ENCODE results near the gene TMC6.

Gene TMC6

DNA sequence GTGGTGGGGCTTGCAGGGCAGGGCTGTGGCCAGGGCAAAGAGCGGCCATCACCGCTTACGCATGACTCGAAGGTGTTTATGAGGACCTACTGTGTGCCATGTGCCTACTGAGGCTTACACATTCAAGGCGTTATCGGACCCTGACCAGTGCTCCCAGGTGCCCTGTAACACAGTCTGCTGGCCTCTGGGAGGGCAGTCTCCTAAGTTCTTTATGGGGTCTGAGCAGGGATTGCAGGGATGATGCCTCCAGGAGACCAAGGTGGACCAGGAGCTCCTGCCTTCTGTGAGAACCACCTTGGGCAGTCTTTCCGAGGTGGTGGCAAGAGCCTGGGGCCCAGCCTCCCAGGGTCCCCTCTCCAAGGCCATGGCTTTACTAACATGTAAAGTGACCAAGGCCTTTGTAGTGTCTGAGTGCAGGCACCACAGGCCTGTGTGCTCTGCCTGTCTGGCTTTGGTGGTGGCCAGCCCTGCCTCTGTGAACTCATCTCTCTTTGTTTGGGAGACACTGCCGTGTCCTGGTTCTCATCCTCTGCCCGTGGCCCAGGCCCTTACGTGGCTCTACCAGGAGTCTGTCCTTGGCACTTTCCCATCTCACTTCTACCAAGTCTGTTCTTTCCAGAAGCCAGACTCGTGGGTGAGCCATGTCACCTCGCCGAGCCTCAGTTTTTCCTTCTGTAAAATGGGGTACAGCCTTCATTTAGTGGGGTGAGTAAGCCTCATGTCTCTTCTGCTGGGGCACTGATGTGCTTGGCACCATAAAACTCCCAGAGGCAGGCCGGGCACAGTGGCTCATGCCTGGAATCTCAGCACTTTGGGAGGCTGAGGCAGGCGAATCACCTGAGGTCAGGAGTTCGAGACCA lies 36.4 kb upstream of the TMC6 start:
- Histone ChIP-seq H3K36me3 (ENCODE audit: control insufficient read depth, low read length) (peaks cover 11% of the 10 kb centered on the region), H3K4me2 (ENCODE audit: low read length) (no peak overlapping the region), H3K9me3 (ENCODE audit: control insufficient read depth, insufficient read depth, low read length) (no peaks in the 10 kb centered on the region), H3K79me2 (ENCODE audit: control insufficient read depth, low read length) (peaks cover 23% of the 10 kb centered on the region), H3K4me3 (ENCODE audit: low read length) (no peak overlapping the region), H3K27ac (ENCODE audit: low read depth, low read length) (no peak overlapping the region), H3F3A (ENCODE audit: control insufficient read depth, insufficient read depth) (peaks cover 2% of the 10 kb centered on the region), H3K9me2 (replicated peaks; ENCODE audit: control insufficient read depth, low read length) (no peaks in the 10 kb centered on the region), H3K27me3 (ENCODE audit: control insufficient read depth, low read length) (no peaks in the 10 kb centered on the region), H4K20me1 (ENCODE audit: control insufficient read depth, insufficient read depth, low read depth, low read length) (peaks cover 8% of the 10 kb centered on the region), H3K4me1 (ENCODE audit: control insufficient read depth, low read length) (peaks cover 49% of the 10 kb centered on the region)
- TF ChIP-seq EZH2phosphoT487 (IDR thresholded peaks at IDR 0.05; ENCODE audit: borderline replicate concordance, low read length) (no peak), CTCF (IDR thresholded peaks at IDR 0.05; ENCODE audit: low read depth, low read length, poor library complexity, severe bottlenecking) (no peak)

- Histone ChIP-seq H3F3A (ENCODE audit: control insufficient read depth, insufficient read depth) (peaks cover 5% of the 10 kb centered on the region), H3K9me2 (replicated peaks; ENCODE audit: control insufficient read depth, low read length) (no peaks in the 10 kb centered on the region), H3K9me3 (ENCODE audit: control insufficient read depth, insufficient read depth, low read length) (no peaks in the 10 kb centered on the region), H3K27me3 (ENCODE audit: control insufficient read depth, low read length) (no peaks in the 10 kb centered on the region), H4K20me1 (ENCODE audit: control insufficient read depth, insufficient read depth, low read depth, low read length) (peaks cover under 1% of the 10 kb centered on the region), H3K4me1 (ENCODE audit: control insufficient read depth, low read length) (peaks cover 49% of the 10 kb centered on the region), H3K79me2 (ENCODE audit: control insufficient read depth, low read length) (peaks cover 14% of the 10 kb centered on the region), H3K4me3 (ENCODE audit: low read length) (no peak overlapping the region), H3K36me3 (ENCODE audit: control insufficient read depth, low read length) (peaks cover 2% of the 10 kb centered on the region), H3K27ac (ENCODE audit: low read depth, low read length) (no peak overlapping the region), H3K4me2 (ENCODE audit: low read length) (no peak overlapping the region)
- no peak for TF ChIP-seq EZH2phosphoT487 (IDR thresholded peaks at IDR 0.05; ENCODE audit: borderline replicate concordance, low read length)
- TF ChIP-seq CTCF (IDR thresholded peaks at IDR 0.05; ENCODE audit: low read depth, low read length, poor library complexity, severe bottlenecking) = no peak
Measured at GRCh38 chr17:78163881-78164747, 35.6 kb upstream of the TMC6 start.

GRCh38 chr17:78159575-78160158 lies 31.1 kb upstream of the TMC6 start:
- Histone ChIP-seq H3K4me2 (ENCODE audit: low read length) (peak overlapping the region; percentile 54), H3K9me3 (ENCODE audit: control insufficient read depth, insufficient read depth, low read length) (no peaks in the 10 kb centered on the region), H3K4me3 (ENCODE audit: low read length) (peak overlapping the region; percentile 9), H3F3A (ENCODE audit: control insufficient read depth, insufficient read depth) (peaks cover 16% of the 10 kb centered on the region), H3K27ac (ENCODE audit: low read depth, low read length) (peak overlapping the region; percentile 0; the same call in 1 of the 2 replicates), H4K20me1 (ENCODE audit: control insufficient read depth, insufficient read depth, low read depth, low read length) (no peaks in the 10 kb centered on the region), H3K4me1 (ENCODE audit: control insufficient read depth, low read length) (peaks cover 78% of the 10 kb centered on the region), H3K36me3 (ENCODE audit: control insufficient read depth, low read length) (no peaks in the 10 kb centered on the region), H3K79me2 (ENCODE audit: control insufficient read depth, low read length) (no peaks in the 10 kb centered on the region), H3K27me3 (ENCODE audit: control insufficient read depth, low read length) (no peaks in the 10 kb centered on the region), H3K9me2 (replicated peaks; ENCODE audit: control insufficient read depth, low read length) (no peaks in the 10 kb centered on the region)
- TF ChIP-seq EZH2phosphoT487 (IDR thresholded peaks at IDR 0.05; ENCODE audit: borderline replicate concordance, low read length) = no peak
- no peak for TF ChIP-seq CTCF (IDR thresholded peaks at IDR 0.05; ENCODE audit: low read depth, low read length, poor library complexity, severe bottlenecking)
